ENCODE data around the gene DYNLL2.
"Not testable (repeated sequence)": the region's sequence is repeated elsewhere in the genome, so short reads cannot be mapped to it uniquely, and the experiment has no call there.

DYNLL2 gene

GRCh38 chr17:58107306-58107705 lies 24.1 kb downstream of the DYNLL2 start:
- no peak for FAIRE-seq

- no peak for FAIRE-seq
These were observed 26.0 kb downstream of the DYNLL2 start for GRCh38 chr17:58109197-58109596.

- FAIRE-seq, result no peak
These were observed 26.8 kb downstream of the DYNLL2 start for GRCh38 chr17:58110012-58110411.

- FAIRE-seq, result no peak
These were observed 28.5 kb downstream of the DYNLL2 start for GRCh38 chr17:58111676-58112075.

GRCh38 chr17:58112970-58113631 lies 29.9 kb downstream of the DYNLL2 start:
- no peak for FAIRE-seq

GRCh38 chr17:58113947-58114346 lies 30.7 kb downstream of the DYNLL2 start:
- FAIRE-seq, result no peak

- FAIRE-seq, result no peak
These were observed 34.2 kb downstream of the DYNLL2 start for GRCh38 chr17:58117382-58117781.

GRCh38 chr17:58119491-58119890 lies 36.3 kb downstream of the DYNLL2 start:
- no peak for FAIRE-seq

GRCh38 chr17:58120195-58120822 lies 37.1 kb downstream of the DYNLL2 start:
- no peak for FAIRE-seq

- FAIRE-seq, result no peak
These were observed 38.7 kb downstream of the DYNLL2 start for GRCh38 chr17:58121925-58122324.

- no peak for FAIRE-seq
These were observed 44.6 kb downstream of the DYNLL2 start for GRCh38 chr17:58127846-58128245.

- FAIRE-seq, result not testable (repeated sequence)
These were observed 49.5 kb downstream of the DYNLL2 start for GRCh38 chr17:58132697-58133096.

- no peak for FAIRE-seq
These were observed 53.6 kb downstream of the DYNLL2 start for GRCh38 chr17:58136669-58137279.

GRCh38 chr17:58141505-58141904 lies 58.3 kb downstream of the DYNLL2 start:
- no peak for FAIRE-seq

GRCh38 chr17:58143335-58143734 lies 60.1 kb downstream of the DYNLL2 start:
- FAIRE-seq, result not testable (repeated sequence)

- FAIRE-seq, result no peak
These were observed 61.6 kb downstream of the DYNLL2 start for GRCh38 chr17:58144801-58145200.

All from colon (tissue), 2 donors.